H9 (cell line): ENCODE data around the gene GRID2. TPM values are rescaled to one million over a fixed set of nuclear protein-coding genes. Genes with fewer than 3 reads are reported as not detected.
"Not testable (repeated sequence)": the region's sequence is repeated elsewhere in the genome, so short reads cannot be mapped to it uniquely, and the experiment has no call there.

Experiments used
- DNase-seq: peaks from one replicate; pipeline ENCODE4 v3.0.0-alpha.2; 2017
- H2AFZ ChIP-seq: one replicate; pipeline ENCODE4 v1.6.1; 2013; ENCODE audit warnings: mild to moderate bottlenecking, low read length, control low read depth, moderate library complexity
- H2AK5ac ChIP-seq: 2 replicates; pipeline ENCODE4 v1.6.1; 2013; ENCODE audit warnings: low read length, control low read depth, mixed read lengths; ENCODE audit not compliant: insufficient read length
- H2BK120ac ChIP-seq: one replicate; pipeline ENCODE4 v1.6.1; 2013; ENCODE audit warnings: low read depth, mild to moderate bottlenecking, low read length, control low read depth, inconsistent platforms; ENCODE audit not compliant: poor library complexity, severe bottlenecking
- H2BK12ac ChIP-seq: 2 replicates; pipeline ENCODE4 v1.6.1; 2013; ENCODE audit warnings: low read length, control low read depth, mixed read lengths, low read depth; ENCODE audit not compliant: insufficient read length
- H2BK15ac ChIP-seq: 2 replicates; pipeline ENCODE4 v1.6.1; 2013; ENCODE audit warnings: low read depth, low read length, control low read depth
- H2BK20ac ChIP-seq: one replicate; pipeline ENCODE4 v1.6.1; 2013; ENCODE audit warnings: low read depth, mild to moderate bottlenecking, low read length, control low read depth, inconsistent platforms; ENCODE audit not compliant: poor library complexity, severe bottlenecking
- H2BK5ac ChIP-seq: 2 replicates; pipeline ENCODE4 v1.6.1; 2013; ENCODE audit warnings: low read length, control low read depth, mixed read lengths; ENCODE audit not compliant: insufficient read length
- H3K14ac ChIP-seq: 2 replicates; pipeline ENCODE4 v1.6.1; 2013; ENCODE audit warnings: low read length, control low read depth; ENCODE audit not compliant: insufficient read depth
- H3K18ac ChIP-seq: 2 replicates; pipeline ENCODE4 v1.6.1; 2013; ENCODE audit warnings: low read depth, mild to moderate bottlenecking, mixed read lengths, low read length, control low read depth; ENCODE audit not compliant: insufficient read length
- H3K23ac ChIP-seq: 2 replicates; pipeline ENCODE4 v1.6.1; 2013; ENCODE audit warnings: low read length, control low read depth, mixed read lengths, low read depth; ENCODE audit not compliant: insufficient read length
- H3K23me2 ChIP-seq: 2 replicates; pipeline ENCODE4 v1.6.1; 2013; ENCODE audit warnings: low read depth, mild to moderate bottlenecking, mixed read lengths, low read length, control low read depth; ENCODE audit not compliant: insufficient read length, poor library complexity, severe bottlenecking
- H3K27ac ChIP-seq: 2 replicates; pipeline ENCODE4 v1.5.1; 2013; ENCODE audit warnings: low read length, control low read depth, mixed read lengths, low read depth; ENCODE audit not compliant: insufficient read length
- H3K27me3 ChIP-seq: 2 replicates; pipeline ENCODE4 v1.6.1; 2013; ENCODE audit warnings: low read length, control low read depth, inconsistent platforms; ENCODE audit not compliant: insufficient read depth
- H3K4ac ChIP-seq: 2 replicates; pipeline ENCODE4 v1.6.1; 2013; ENCODE audit warnings: low read depth, mild to moderate bottlenecking, control low read depth, inconsistent platforms, low read length, moderate library complexity
- H3K4me1 ChIP-seq: 2 replicates; pipeline ENCODE4 v1.6.1; 2013; ENCODE audit warnings: low read length, control low read depth, inconsistent platforms; ENCODE audit not compliant: insufficient read depth
- H3K4me2 ChIP-seq: 2 replicates; pipeline ENCODE4 v1.6.1; 2013; ENCODE audit warnings: low read length, control low read depth, mixed read lengths; ENCODE audit not compliant: insufficient read length, insufficient read depth
- H3K56ac ChIP-seq: 2 replicates; pipeline ENCODE4 v1.6.1; 2013; ENCODE audit warnings: low read depth, mild to moderate bottlenecking, mixed read lengths, low read length, control low read depth; ENCODE audit not compliant: insufficient read length
- H3K79me1 ChIP-seq: 2 replicates; pipeline ENCODE4 v1.6.1; 2013; ENCODE audit warnings: low read depth, mild to moderate bottlenecking, moderate library complexity, low read length, control low read depth, inconsistent platforms; ENCODE audit not compliant: insufficient read depth, poor library complexity, severe bottlenecking
- H3K79me2 ChIP-seq: 2 replicates; pipeline ENCODE4 v1.6.1; 2013; ENCODE audit warnings: low read length, control low read depth, inconsistent platforms; ENCODE audit not compliant: insufficient read depth
- H3K9ac ChIP-seq: 2 replicates; pipeline ENCODE4 v1.6.1; 2013; ENCODE audit warnings: low read length, control low read depth, mixed read lengths; ENCODE audit not compliant: insufficient read length; ENCODE audit errors: extremely low read depth
- H3K9me3 ChIP-seq: one replicate; pipeline ENCODE4 v1.6.1; 2013; ENCODE audit warnings: low read depth, low read length, inconsistent platforms; ENCODE audit not compliant: control insufficient read depth
- H3T11ph ChIP-seq: one replicate; pipeline ENCODE4 v1.6.1; 2013; ENCODE audit warnings: mild to moderate bottlenecking, low read length, control low read depth, inconsistent platforms
- H4K20me1 ChIP-seq: one replicate; pipeline ENCODE4 v1.6.1; 2013; ENCODE audit not compliant: control insufficient read depth, insufficient read length, insufficient read depth
- H4K5ac ChIP-seq: 2 replicates; pipeline ENCODE4 v1.6.1; 2013; ENCODE audit warnings: low read depth, mild to moderate bottlenecking, mixed read lengths, low read length, control low read depth; ENCODE audit not compliant: insufficient read length
- H4K8ac ChIP-seq: replicated peaks from 2 replicates; pipeline ENCODE4 v1.6.1; 2013; ENCODE audit warnings: low read length, control low read depth, mixed read lengths, low read depth; ENCODE audit not compliant: insufficient read length
- H4K91ac ChIP-seq: 2 replicates; pipeline ENCODE4 v1.6.1; 2013; ENCODE audit warnings: low read depth, mild to moderate bottlenecking, moderate library complexity, mixed read lengths, low read length, control low read depth; ENCODE audit not compliant: insufficient read length
- H3K27ac Mint-ChIP-seq, 3 experiments: 2 replicates in 2 of 3; 3 replicates in 1 of 3; pipeline ENCODE4 v1.8.0; 2020 to 2021; ENCODE audit warnings: mixed read lengths in 3 of 3, mild to moderate bottlenecking in 1 of 3, moderate library complexity in 1 of 3
- H3K27me3 Mint-ChIP-seq: 2 replicates; pipeline ENCODE4 v1.8.0; 2021; ENCODE audit warnings: low read depth, mild to moderate bottlenecking, moderate library complexity, mixed read lengths
- H3K36me3 Mint-ChIP-seq, 3 experiments: 2 replicates in 2 of 3; 3 replicates in 1 of 3; pipeline ENCODE4 v1.8.0; 2020 to 2021; ENCODE audit warnings: low read depth in 3 of 3, mixed read lengths in 3 of 3; ENCODE audit not compliant: insufficient read depth in 1 of 3
- H3K4me1 Mint-ChIP-seq, 2 experiments: 2 replicates each; pipeline ENCODE4 v1.8.0; 2020; ENCODE audit warnings: mixed read lengths in 2 of 2
- H3K4me3 Mint-ChIP-seq, 2 experiments: 2 replicates in 1 of 2; 3 replicates in 1 of 2; pipeline ENCODE4 v1.8.0; 2020 to 2021; ENCODE audit warnings: mild to moderate bottlenecking in 2 of 2, mixed read lengths in 2 of 2, moderate library complexity in 1 of 2
- H3K9me3 Mint-ChIP-seq, 2 experiments: 2 replicates in 1 of 2; 3 replicates in 1 of 2; pipeline ENCODE4 v1.8.0; 2020; ENCODE audit warnings: mild to moderate bottlenecking in 2 of 2, mixed read lengths in 2 of 2, moderate library complexity in 1 of 2
- CTCF ChIP-seq: fragments of 200-600 bp; sonication (generic); conservative IDR thresholded peaks from 3 replicates; pipeline ENCODE4 v1.8.0; 2021; ENCODE audit warnings: antibody characterized with exemption, mild to moderate bottlenecking
- WGBS: extraction: QIAGEN DNeasy Blood & Tissue Kit; methylation state at CpG from one replicate; pipeline ENCODE4 v1.1.7; 2013; ENCODE audit warnings: missing lambda C conversion rate, low lambda C conversion rate, mixed read lengths; ENCODE audit not compliant: insufficient read length; ENCODE audit errors: extremely low coverage; 5-methylcytosine and 5-hydroxymethylcytosine counted together
- total RNA-seq: library from RNA; stranded (reverse); gene quantifications from 2 replicates; pipeline ENCODE4 v1.2.1, GENCODE V29; 2021

The GRID2 gene
- total RNA-seq, 1 experiment from 2014 or later = 21.8 TPM

GRCh38 chr4:92399032-92399431 lies 95.3 kb downstream of the GRID2 start:
- no peaks in the 10 kb centered on the region for H3K79me2 ChIP-seq
- H3K18ac ChIP-seq = no peak overlapping the region
- no peaks in the 10 kb centered on the region for H4K20me1 ChIP-seq
- no peak overlapping the region for H2BK12ac ChIP-seq
- WGBS = no CpG with 5 or more reads among the region's 8 CpGs
- Mint-ChIP-seq H3K27ac (peak overlapping the region in 1 of 3 experiments; percentile 63; a peak in 2 of 7 replicates), H3K4me1 (peaks cover 38 to 45% of the 10 kb centered on the region in 2 experiments), H3K9me3 (no peaks in the 10 kb centered on the region; a peak in 1 of 5 replicates), H3K4me3 (no peak overlapping the region), H3K27me3 (no peaks in the 10 kb centered on the region), H3K36me3 (peaks cover 2 to 6% (median 3%) of the 10 kb centered on the region in 3 experiments; a peak in 4 of 7 replicates)
- H3K9ac ChIP-seq = no peak overlapping the region
- no peak overlapping the region for H3K4me2 ChIP-seq
- no peak overlapping the region for H3T11ph ChIP-seq
- H2BK120ac ChIP-seq = no peak overlapping the region
- no peaks in the 10 kb centered on the region for H3K23me2 ChIP-seq
- no peak overlapping the region for H2BK15ac ChIP-seq
- no peak overlapping the region for H4K91ac ChIP-seq
- no peak overlapping the region for H2BK20ac ChIP-seq
- no peak overlapping the region for H3K56ac ChIP-seq
- H4K5ac ChIP-seq = no peak overlapping the region
- H3K27me3 ChIP-seq = no peaks in the 10 kb centered on the region
- H3K14ac ChIP-seq = no peak overlapping the region
- no peaks in the 10 kb centered on the region for H3K79me1 ChIP-seq
- no peak overlapping the region for H2AK5ac ChIP-seq
- no peak overlapping the region for H2BK5ac ChIP-seq
- H2AFZ ChIP-seq = no peak overlapping the region
- H3K27ac ChIP-seq = no peak overlapping the region
- H3K4ac ChIP-seq = no peak overlapping the region
- no peak for TF ChIP-seq CTCF
- no peaks in the 10 kb centered on the region for H3K9me3 ChIP-seq
- H3K23ac ChIP-seq = no peak overlapping the region
- no peak overlapping the region for H4K8ac ChIP-seq
- peaks cover 4% of the 10 kb centered on the region; the same call in 1 of the 2 replicates for H3K4me1 ChIP-seq
- DNase-seq = no peak

- peaks cover 28 to 35% of the 10 kb centered on the region in 2 experiments for H3K4me1 Mint-ChIP-seq
- not testable (repeated sequence) for H4K5ac ChIP-seq, H4K8ac ChIP-seq, H2BK120ac ChIP-seq, H4K20me1 ChIP-seq, H2BK12ac ChIP-seq, H3K9me3 Mint-ChIP-seq, H3K4me2 ChIP-seq, H3K27ac ChIP-seq, H3K4me3 Mint-ChIP-seq, H3K79me2 ChIP-seq, DNase-seq, H2BK5ac ChIP-seq, H2BK15ac ChIP-seq, H3K27me3 ChIP-seq, H3K18ac ChIP-seq, H3K23me2 ChIP-seq, H3K56ac ChIP-seq, H3K23ac ChIP-seq, H2BK20ac ChIP-seq, H3K4me1 ChIP-seq, H3K79me1 ChIP-seq, H2AFZ ChIP-seq, H4K91ac ChIP-seq, H2AK5ac ChIP-seq, H3T11ph ChIP-seq, H3K27me3 Mint-ChIP-seq, H3K4ac ChIP-seq, H3K14ac ChIP-seq, H3K27ac Mint-ChIP-seq, H3K9me3 ChIP-seq, H3K9ac ChIP-seq
- H3K36me3 Mint-ChIP-seq = peaks cover 2 to 13% (median 9%) of the 10 kb centered on the region in 3 experiments; a peak in 5 of 7 replicates
- no CpG with 5 or more reads among the region's 7 CpGs for WGBS
Observed at GRCh38 chr4:92403525-92403924, 99.8 kb downstream of the GRID2 start.
